CD4-positive, alpha-beta T cell treated with Interferon alpha-2 for 1 hour (primary cell): ENCODE results near the gene C10orf67.
"Not testable (repeated sequence)": the region's sequence is repeated elsewhere in the genome, so short reads cannot be mapped to it uniquely, and the experiment has no call there.

Source experiments
- DNase-seq, 2 donors: peaks; one replicate each; pipeline ENCODE4 v3.0.0-alpha.2; 2020 to 2022

Gene C10orf67

DNA sequence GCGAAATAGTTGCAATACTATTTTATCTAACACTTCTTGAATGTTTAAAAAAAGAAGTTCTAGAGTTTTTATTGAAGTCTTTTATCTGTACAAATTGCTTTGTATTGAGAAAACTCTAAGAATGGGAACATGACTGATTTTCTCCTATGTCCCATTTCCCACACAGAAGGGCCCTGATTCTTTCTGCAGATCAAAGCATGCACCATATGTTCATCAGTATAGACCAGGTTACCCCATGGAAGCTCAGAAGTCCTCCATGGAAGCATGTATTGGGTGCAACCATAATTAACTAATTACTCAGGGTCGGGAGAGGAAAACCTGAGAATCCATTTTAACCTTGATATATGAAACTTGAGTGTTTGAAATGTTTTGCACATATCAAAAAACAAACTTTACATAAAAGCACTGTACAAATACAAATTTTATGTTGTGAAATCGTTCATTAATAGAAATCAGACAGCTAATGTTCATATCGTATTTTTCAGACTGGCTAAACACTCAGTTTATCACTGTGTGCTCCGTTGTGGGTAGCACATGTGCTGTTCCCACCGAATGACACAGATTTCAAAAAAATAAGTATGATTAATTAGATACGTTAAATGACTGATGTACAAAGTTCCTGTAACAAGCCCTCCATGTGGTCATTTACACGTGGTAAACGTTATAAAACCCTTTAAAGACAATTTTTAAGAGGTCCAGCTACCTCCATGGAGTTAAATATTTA lies 81.0 kb downstream of the C10orf67 start:
- no peak for DNase-seq

DNA sequence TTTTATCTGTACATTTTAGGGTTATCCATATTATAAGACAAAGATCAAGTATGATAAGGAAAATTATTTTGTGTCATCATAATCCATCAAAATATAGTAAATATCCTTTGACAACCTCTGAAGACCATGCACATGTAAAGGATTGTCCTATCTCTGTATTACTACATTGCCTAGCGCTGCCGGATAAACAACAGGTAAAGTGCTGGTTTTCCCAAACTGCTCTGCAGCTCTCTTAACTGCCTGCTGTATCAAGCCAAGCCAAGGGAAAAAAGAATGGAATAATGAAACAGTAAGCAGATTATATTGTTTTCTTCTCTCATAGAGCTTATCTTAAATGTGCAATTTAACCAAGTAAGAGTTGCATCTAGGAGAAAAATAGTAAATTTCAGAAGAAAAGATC lies 81.7 kb downstream of the C10orf67 start:
- no peak for DNase-seq

DNA sequence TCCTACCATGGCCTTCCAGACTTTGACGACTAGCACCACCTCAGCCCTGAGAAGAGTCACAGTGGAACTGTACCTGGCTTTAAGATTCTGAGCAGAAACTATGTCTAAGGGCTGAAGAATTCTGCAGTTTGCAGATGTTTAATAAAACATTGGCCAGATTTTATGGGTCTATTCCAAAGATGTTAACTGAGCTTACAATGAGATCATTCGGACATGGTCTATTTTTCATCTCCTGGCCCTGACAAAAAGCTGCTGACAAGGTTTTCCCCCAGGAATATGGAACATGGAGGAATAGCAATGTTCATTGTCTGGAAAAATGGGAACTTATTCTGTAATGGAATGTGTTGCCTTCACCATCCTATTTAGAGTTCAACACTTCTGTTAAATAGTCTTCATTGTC lies 86.1 kb downstream of the C10orf67 start:
- no peak for DNase-seq

DNA sequence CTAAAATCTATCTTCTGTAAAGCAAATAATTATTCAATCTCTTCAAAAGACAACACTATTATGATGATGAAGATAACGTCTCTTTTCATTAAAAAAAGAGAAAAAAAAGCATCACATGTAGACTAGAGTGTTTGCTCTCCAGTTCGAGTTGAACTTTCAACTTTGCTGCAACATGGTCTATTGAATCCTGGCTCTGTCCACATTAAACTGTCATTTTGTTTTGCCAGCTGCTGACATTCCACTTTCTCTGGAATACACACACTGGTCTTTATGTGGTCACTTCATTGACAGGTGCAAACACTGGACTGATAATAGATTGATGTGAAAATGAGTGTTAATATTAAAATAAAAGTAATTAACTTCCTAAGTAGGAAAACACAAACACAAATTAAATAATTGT lies 90.8 kb downstream of the C10orf67 start:
- DNase-seq = no peak

DNA sequence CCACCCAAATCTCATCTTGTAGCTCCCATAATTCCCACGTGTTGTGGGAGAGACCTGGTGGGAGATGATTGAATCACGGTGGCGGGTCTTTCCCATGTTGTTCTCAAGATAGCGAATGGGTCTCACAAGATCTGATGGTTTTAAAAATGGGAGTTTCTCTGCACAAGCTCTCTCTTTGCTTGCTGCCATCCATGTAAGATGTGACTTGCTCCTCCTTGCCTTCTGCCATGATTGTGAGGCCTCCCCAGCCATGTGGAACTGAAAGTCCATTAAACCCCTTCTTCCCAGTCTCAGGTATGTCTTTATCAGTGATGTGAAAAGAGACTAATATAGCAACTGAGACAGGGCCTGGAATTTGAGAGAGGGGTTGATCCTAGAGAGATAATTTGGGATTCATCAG lies 91.7 kb downstream of the C10orf67 start:
- DNase-seq = not testable (repeated sequence)

DNA sequence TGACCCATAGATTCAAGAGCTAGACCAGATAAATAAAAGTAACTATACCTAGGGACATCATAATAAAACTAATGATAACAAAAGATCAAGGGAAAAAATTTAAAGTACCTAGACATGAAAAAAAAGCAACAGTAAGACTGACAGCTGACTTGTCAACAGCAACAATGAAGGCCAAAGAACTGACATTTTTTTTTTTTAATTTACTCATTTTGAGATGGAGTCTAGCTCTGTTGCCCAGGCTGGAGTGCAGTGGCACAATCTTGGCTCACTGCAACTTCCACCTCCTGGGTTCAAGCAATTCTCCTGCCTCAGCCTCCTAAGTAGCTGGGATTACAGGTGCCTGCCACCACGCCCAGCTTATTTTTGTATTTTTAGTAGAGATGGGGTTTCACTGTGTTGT lies 102.8 kb downstream of the C10orf67 start:
- DNase-seq = not testable (repeated sequence)

- no peak for DNase-seq
Observed at GRCh38 chr10:23238015-23238414, 106.6 kb downstream of the C10orf67 start.

DNA sequence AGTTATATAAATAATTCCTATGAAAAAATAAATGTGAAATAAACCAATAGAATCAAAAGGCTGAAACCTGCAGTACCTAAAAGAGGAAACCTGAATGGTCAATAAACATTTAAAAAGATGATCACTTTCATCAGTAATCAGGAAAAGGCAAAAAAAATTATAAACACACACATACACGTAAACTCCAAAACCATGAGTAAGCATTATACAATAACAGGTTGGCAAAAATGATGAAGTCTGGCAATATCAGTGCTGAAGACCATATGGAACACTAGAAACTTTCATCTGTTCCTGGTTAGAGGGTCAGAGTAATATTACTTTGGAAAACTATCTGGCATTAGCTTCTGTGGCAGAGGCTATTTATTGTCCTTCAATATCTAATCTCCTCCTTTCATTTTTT lies 114.0 kb downstream of the C10orf67 start:
- DNase-seq = no peak

DNA sequence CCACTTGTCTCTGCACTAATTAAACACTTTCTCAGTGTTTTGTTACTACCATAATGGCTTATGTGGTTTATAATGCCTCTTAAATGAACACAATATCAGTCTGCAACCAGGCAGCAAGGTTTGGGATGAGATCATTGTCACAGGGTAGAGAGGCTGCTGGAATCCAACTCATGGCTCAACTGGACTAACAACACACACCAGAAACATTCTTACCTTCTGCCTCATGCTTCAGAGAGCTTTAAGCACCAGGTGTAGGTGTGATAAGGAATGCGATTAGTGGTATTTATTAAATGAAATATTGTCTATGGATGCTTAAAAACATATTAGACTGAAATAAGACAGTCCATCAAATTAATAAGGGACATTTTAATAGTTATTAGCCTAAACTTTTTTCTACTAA lies 127.1 kb downstream of the C10orf67 start:
- DNase-seq = no peak

GRCh38 chr10:23205972-23206642 lies 138.5 kb downstream of the C10orf67 start:
- DNase-seq = no peak

GRCh38 chr10:23204773-23205172 lies 139.8 kb downstream of the C10orf67 start:
- DNase-seq = no peak

- DNase-seq = no peak
Observed at GRCh38 chr10:23203369-23204325, 140.9 kb downstream of the C10orf67 start.

- no peak for DNase-seq
Observed at GRCh38 chr10:23202779-23203178, 141.8 kb downstream of the C10orf67 start.

GRCh38 chr10:23201837-23202236 lies 142.8 kb downstream of the C10orf67 start:
- no peak for DNase-seq

- DNase-seq = no peak
Observed at GRCh38 chr10:23200997-23201652, 143.5 kb downstream of the C10orf67 start.

DNA sequence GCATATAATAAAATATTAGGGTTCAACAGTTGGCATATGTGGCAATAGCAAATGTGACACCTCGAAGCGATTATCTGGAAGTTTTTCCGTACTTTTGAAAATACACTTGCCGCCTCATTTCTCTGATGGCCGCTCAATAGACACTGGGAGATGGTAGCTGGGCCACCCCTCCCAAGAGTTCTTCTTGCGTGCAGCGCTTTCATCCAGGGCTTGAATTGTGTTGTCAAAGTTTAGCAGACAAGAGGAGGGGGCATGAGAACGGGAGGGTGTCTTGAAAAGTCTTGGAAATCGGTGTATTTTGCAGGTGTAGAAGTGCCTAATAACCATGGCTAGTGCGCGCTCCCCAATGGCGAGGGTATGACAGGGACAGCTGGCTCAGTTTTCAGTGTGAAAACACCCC lies 144.0 kb downstream of the C10orf67 start:
- DNase-seq = no peak

DNA sequence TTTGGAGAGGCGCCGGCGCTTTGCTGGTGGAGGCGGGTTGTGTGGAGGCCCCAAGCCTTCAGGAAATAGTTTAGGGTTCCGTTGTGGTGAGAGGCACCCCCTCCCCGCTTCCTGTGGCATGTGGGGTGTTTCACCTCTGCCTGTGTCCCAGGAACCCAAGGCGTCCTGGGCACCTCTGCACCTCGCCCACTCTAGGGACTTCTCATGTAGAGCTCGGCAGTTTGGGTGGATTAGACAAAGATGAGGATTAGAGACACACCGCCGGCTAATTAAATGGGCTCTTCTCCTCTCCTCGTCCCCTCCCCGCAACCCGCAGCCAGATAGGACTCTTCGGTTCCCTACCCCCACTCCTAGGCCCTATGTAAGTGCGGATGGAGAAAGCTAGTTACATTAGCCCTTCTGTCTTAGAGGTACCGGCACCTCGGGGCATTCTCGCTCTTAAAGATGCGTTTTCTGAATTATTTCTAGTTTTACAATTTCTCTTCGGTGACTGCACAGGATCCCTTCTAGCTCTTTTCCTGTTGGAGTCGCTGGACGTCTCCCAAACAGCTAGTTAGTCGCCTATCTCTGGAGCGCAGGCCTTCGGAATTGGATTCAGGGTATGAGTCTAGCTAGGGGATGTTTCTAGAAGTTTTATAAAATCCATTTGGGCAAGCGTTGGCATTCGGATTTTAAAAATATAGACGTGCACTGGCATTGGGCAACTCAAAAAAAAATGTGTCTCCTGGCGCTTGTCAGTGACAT lies 144.7 kb downstream of the C10orf67 start:
- no peak for DNase-seq

- DNase-seq = no peak
Observed at GRCh38 chr10:23198940-23199767, 145.4 kb downstream of the C10orf67 start.

DNA sequence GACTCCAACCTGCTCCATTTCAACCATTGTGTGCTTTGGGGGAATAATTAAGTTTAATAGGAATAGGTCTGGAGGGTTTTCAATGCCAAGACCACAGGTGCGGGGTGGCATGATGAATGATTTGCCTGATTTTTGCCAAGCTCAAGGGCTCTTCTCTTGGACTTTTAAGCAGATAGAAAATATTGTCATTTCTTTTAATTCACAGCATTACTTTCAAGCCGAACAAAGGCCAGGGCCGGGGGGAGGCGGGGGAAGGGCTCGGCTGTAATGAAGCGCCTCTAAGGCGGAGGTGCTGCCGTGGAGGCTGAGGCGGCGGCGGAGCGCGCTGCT lies 146.0 kb downstream of the C10orf67 start:
- DNase-seq = no peak

GRCh38 chr10:23197416-23197861 lies 147.2 kb downstream of the C10orf67 start:
- DNase-seq = no peak

DNA sequence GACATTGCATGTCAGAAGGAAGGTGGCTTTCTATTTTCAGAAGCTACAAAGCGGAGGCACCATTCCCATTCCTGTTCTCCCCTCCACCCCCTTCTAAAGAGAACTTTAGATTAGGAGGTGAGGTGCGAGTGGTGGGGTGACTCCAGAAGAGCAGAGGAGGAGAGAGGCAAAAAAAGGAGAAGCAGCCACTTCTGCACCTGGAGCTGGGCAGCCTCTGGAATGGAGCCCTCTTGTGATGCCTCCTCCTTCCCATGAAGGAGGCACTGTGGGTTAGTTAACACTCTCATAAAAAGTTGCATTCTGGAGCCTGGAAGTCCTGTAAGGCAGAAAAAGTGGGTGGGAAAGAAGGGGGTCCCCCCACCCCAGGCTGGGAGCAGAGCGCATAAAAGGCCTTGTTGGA lies 147.7 kb downstream of the C10orf67 start:
- no peak for DNase-seq
